Panc1 (cell line): ENCODE results near the gene CEBPA. TPM values are rescaled to one million over a fixed set of nuclear protein-coding genes. Genes with fewer than 3 reads are reported as not detected.

Experiments used
- ATAC-seq: fragments of 200-7000 bp; cut with Tn5 transposase; 2 replicates; pipeline ENCODE4 v1.9.1; 2020; ENCODE audit warnings: mild to moderate bottlenecking, moderate library complexity
- BruUV-seq: library from RNA; stranded (reverse); fragments of 400-500 nt; replicated peaks from 2 replicates; lab custom pipeline; 2021; lab: Mats Ljungman, UMichigan
- CTCF ChIA-PET: fragments of 300-600 bp; sonication (Branson Sonifier 250); formaldehyde crosslinking; loops from one replicate; lab custom pipeline; 2022; ENCODE audit warnings: antibody characterized with exemption; lab: Charles Lee
- POLR2A ChIA-PET: fragments of 300-600 bp; sonication (Branson Sonifier 250); formaldehyde crosslinking; loops from one replicate; lab custom pipeline; 2022; ENCODE audit warnings: antibody characterized with exemption; lab: Charles Lee
- DNase-seq: peaks from one replicate; pipeline ENCODE4 v3.0.0-alpha.2; 2010; ENCODE audit warnings: low read depth, low spot score
- H3K27ac ChIP-seq: 2 replicates; pipeline ENCODE4 v1.5.1; 2011; ENCODE audit warnings: mild to moderate bottlenecking, low read length, inconsistent platforms
- H3K27me3 ChIP-seq: fragments of 200-500 bp; sonication (Bioruptor generic); 2 replicates; pipeline ENCODE4 v1.6.0; 2014; ENCODE audit warnings: low read length, inconsistent platforms; ENCODE audit not compliant: control insufficient read depth, insufficient read depth
- H3K36me3 ChIP-seq: fragments of 200-500 bp; sonication (Bioruptor generic); 2 replicates; pipeline ENCODE4 v1.5.1; 2014; ENCODE audit warnings: inconsistent platforms, mild to moderate bottlenecking, low read length, moderate library complexity; ENCODE audit not compliant: control insufficient read depth, insufficient read depth
- H3K4me1 ChIP-seq: 2 replicates; pipeline ENCODE4 v1.5.1; 2011; ENCODE audit warnings: inconsistent platforms, mild to moderate bottlenecking, low read length, moderate library complexity; ENCODE audit not compliant: control insufficient read depth, insufficient read depth
- H3K4me3 ChIP-seq, 2 experiments: 2 replicates each; pipeline ENCODE4 v1.5.1; 2011 to 2012; ENCODE audit warnings: low read depth in 2 of 2, low read length in 2 of 2, mild to moderate bottlenecking in 2 of 2, inconsistent platforms in 1 of 2, moderate library complexity in 1 of 2
- H3K9me3 ChIP-seq: fragments of 200-500 bp; sonication (Bioruptor generic); 2 replicates; pipeline ENCODE4 v1.5.1; 2014; ENCODE audit warnings: low read depth, mild to moderate bottlenecking, inconsistent platforms, low read length, moderate library complexity; ENCODE audit not compliant: control insufficient read depth, insufficient read depth
- POLR2AphosphoS5 ChIP-seq: IDR thresholded peaks from 2 replicates; pipeline ENCODE4 v1.6.1; 2012; ENCODE audit warnings: mild to moderate bottlenecking, low read depth, low read length, moderate library complexity
- SIN3A ChIP-seq: IDR thresholded peaks from 2 replicates; pipeline ENCODE4 v1.6.1; 2012; ENCODE audit warnings: low read depth, mild to moderate bottlenecking, low read length, moderate library complexity, borderline replicate concordance; ENCODE audit not compliant: insufficient read depth
- TCF7L2 ChIP-seq: IDR thresholded peaks from 2 replicates; pipeline ENCODE4 v1.6.1; 2011; ENCODE audit warnings: mild to moderate bottlenecking, low read depth, low read length, inconsistent platforms
- in situ Hi-C: cut with HindIII; loops from 2 replicates; pipeline ENCODE4 v1.10.0; 2016; ENCODE audit warnings: low sequenced_read_pairs, low pct_unique_long_range_greater_than_20kb
- intact Hi-C: fragments of 100-400 bp; cut with micrococcal nuclease; formaldehyde crosslinking; loops from one replicate; pipeline ENCODE4 v1.10.0; 2022; ENCODE audit not compliant: unreplicated experiment
- total RNA-seq: library from RNA; stranded (reverse); gene quantifications from one replicate; pipeline ENCODE4 v1.2.1, GENCODE V29; 2021; ENCODE audit not compliant: unreplicated experiment
- TF ChIP-seq, protein P1 (sequence below), 2 experiments: IDR thresholded peaks; 2 replicates each; pipeline ENCODE4 v1.6.1; 2011 to 2012; ENCODE audit warnings: low read depth in 2 of 2, control low read depth in 1 of 2, low read length in 1 of 2, mild to moderate bottlenecking in 1 of 2, moderate library complexity in 1 of 2; ENCODE audit not compliant: insufficient read depth in 1 of 2
- TF ChIP-seq, protein P2 (sequence below): fragments of 450-650 bp; IDR thresholded peaks from 2 replicates; pipeline ENCODE4 v1.5.1; 2017; ENCODE audit warnings: mild to moderate bottlenecking

Gene CEBPA
- total RNA-seq, 1 experiment from 2014 or later = 1.6 TPM

DNA sequence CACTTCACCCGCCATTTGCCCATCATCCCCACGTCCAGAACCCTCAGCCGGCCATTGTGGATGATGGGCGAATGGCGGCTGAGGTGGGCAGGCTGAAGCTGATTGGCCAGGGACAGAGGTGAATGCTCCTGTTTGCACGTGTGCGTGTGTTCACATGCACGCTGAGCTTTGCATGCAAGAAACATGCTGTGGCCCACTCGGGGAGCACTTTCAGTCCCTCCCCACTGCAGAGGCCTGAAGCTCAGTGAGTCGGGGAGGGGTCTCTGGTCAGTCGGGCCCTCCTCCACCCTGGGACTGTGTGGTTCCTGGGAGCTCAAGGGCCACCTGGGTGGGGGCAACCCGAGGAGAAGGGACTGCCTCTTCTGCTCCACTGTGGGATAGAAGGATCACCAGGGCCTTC lies 24.9 kb downstream of the CEBPA start:
- CTCF ChIA-PET = interaction anchor here (0.6 kb wide), 2 partner anchors 20 to 158 kb away, joined by 4 to 7 read pairs; no protein-coding TSS in a partner anchor
- in situ Hi-C loops (no loop called here), intact Hi-C loops (no loop called here)
- no peak for ATAC-seq
- no peak overlapping the region for H3K27ac ChIP-seq
- no TSS peak for BruUV-seq
- no peaks in the 10 kb centered on the region for H3K27me3 ChIP-seq
- H3K36me3 ChIP-seq = no peaks in the 10 kb centered on the region
- TF ChIP-seq TCF7L2 (no peak), POLR2AphosphoS5 (no peak), SIN3A (no peak)
- TF ChIP-seq, protein P1, sequence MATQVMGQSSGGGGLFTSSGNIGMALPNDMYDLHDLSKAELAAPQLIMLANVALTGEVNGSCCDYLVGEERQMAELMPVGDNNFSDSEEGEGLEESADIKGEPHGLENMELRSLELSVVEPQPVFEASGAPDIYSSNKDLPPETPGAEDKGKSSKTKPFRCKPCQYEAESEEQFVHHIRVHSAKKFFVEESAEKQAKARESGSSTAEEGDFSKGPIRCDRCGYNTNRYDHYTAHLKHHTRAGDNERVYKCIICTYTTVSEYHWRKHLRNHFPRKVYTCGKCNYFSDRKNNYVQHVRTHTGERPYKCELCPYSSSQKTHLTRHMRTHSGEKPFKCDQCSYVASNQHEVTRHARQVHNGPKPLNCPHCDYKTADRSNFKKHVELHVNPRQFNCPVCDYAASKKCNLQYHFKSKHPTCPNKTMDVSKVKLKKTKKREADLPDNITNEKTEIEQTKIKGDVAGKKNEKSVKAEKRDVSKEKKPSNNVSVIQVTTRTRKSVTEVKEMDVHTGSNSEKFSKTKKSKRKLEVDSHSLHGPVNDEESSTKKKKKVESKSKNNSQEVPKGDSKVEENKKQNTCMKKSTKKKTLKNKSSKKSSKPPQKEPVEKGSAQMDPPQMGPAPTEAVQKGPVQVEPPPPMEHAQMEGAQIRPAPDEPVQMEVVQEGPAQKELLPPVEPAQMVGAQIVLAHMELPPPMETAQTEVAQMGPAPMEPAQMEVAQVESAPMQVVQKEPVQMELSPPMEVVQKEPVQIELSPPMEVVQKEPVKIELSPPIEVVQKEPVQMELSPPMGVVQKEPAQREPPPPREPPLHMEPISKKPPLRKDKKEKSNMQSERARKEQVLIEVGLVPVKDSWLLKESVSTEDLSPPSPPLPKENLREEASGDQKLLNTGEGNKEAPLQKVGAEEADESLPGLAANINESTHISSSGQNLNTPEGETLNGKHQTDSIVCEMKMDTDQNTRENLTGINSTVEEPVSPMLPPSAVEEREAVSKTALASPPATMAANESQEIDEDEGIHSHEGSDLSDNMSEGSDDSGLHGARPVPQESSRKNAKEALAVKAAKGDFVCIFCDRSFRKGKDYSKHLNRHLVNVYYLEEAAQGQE (IDR thresholded peaks at IDR 0.05; ENCODE audit: insufficient read depth in 1 of 2, low read depth in 2 of 2, low read length in 1 of 2) = no peak
- TF ChIP-seq, protein P2, sequence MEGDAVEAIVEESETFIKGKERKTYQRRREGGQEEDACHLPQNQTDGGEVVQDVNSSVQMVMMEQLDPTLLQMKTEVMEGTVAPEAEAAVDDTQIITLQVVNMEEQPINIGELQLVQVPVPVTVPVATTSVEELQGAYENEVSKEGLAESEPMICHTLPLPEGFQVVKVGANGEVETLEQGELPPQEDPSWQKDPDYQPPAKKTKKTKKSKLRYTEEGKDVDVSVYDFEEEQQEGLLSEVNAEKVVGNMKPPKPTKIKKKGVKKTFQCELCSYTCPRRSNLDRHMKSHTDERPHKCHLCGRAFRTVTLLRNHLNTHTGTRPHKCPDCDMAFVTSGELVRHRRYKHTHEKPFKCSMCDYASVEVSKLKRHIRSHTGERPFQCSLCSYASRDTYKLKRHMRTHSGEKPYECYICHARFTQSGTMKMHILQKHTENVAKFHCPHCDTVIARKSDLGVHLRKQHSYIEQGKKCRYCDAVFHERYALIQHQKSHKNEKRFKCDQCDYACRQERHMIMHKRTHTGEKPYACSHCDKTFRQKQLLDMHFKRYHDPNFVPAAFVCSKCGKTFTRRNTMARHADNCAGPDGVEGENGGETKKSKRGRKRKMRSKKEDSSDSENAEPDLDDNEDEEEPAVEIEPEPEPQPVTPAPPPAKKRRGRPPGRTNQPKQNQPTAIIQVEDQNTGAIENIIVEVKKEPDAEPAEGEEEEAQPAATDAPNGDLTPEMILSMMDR = no peak
- H3K9me3 ChIP-seq = no peaks in the 10 kb centered on the region
- POLR2A ChIA-PET = no interaction called here
- H3K4me1 ChIP-seq = peaks cover 10% of the 10 kb centered on the region
- H3K4me3 ChIP-seq = no peak overlapping the region
- no peak for DNase-seq

DNA sequence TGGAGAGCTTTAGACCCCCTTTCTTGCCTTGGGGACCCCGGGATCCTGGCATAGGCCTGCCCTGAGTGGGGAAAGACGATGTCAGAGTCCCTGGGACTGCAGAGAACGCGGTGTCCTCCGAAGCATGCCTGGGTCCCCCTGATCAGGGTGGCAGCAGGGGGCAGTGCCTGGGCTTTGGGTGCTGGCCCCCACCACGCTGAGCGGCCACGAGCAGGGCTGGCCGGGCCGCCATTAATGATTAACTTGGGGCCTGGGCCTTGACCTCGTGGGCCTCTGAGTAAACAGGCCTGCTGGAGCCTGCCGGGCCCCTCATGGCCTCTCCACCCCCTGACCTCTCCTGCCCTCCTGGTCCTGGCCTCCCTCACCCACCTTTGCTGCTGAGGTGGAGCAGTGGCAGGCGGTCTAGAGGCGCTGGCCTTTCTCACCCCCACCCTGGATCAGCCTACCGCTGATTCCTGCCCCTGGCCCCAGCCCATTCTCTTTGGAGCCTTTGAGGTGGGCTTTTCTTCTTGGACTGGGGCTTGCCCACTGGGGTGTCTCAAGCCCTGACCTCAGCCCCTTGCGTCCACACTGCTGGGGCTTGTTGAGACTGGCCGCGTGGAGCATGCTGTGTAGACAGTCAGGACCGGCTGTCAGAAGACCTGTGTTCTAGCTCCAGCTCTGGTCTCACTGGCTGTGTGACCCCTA lies 26.3 kb downstream of the CEBPA start:
- POLR2A ChIA-PET = no interaction called here
- H3K27me3 ChIP-seq = no peaks in the 10 kb centered on the region
- ATAC-seq (no peak), DNase-seq (no peak)
- H3K36me3 ChIP-seq = no peaks in the 10 kb centered on the region
- H3K9me3 ChIP-seq = no peaks in the 10 kb centered on the region
- no peak for TF ChIP-seq SIN3A
- TF ChIP-seq POLR2AphosphoS5 = no peak
- TF ChIP-seq TCF7L2 = no peak
- TF ChIP-seq, protein P1 (IDR thresholded peaks at IDR 0.05; ENCODE audit: insufficient read depth in 1 of 2, low read depth in 2 of 2, low read length in 1 of 2) = no peak
- TF ChIP-seq, protein P2 = no peak
- no peak overlapping the region for H3K27ac ChIP-seq
- CTCF ChIA-PET = no interaction called here
- in situ Hi-C loops (no loop called here), intact Hi-C loops (no loop called here)
- no TSS peak for BruUV-seq
- H3K4me3 ChIP-seq = no peak overlapping the region
- H3K4me1 ChIP-seq = peaks cover 10% of the 10 kb centered on the region
